Common myeloid progenitor, CD34-positive (primary cell): ENCODE data around the gene CYB5R3.

Experiments used
- CTCF ChIA-PET: fragments of 350-600 bp; sonication (Branson Sonifier 250); formaldehyde crosslinking; loops from one replicate; lab custom pipeline; 2021; ENCODE audit warnings: antibody characterized with exemption; lab: Charles Lee
- POLR2A ChIA-PET: fragments of 350-600 bp; sonication (Branson Sonifier 250); formaldehyde crosslinking; loops from one replicate; lab custom pipeline; 2021; ENCODE audit warnings: antibody characterized with exemption; lab: Charles Lee
- DNase-seq, 3 donors: peaks; one replicate each; pipeline versions ENCODE4 v3.0.0 to v3.0.0-alpha.2; 2013
- H3K27ac ChIP-seq, 2 experiments: 1 replicate in 1 of 2; 2 replicates in 1 of 2; pipeline ENCODE4 v1.7.0; 2013; ENCODE audit warnings: inconsistent platforms in 2 of 2, low read length in 2 of 2, mild to moderate bottlenecking in 2 of 2, low read depth in 1 of 2, moderate library complexity in 1 of 2; ENCODE audit not compliant: severe bottlenecking in 2 of 2, insufficient read depth in 1 of 2, poor library complexity in 1 of 2
- H3K27me3 ChIP-seq, 5 experiments: replicated peaks in 2 of 5; 1 replicate in 3 of 5; 2 replicates in 2 of 5; pipeline versions ENCODE4 v1.6.1 to v1.7.0; 2013; ENCODE audit warnings: low read length in 4 of 5, mild to moderate bottlenecking in 2 of 5, moderate library complexity in 2 of 5, inconsistent platforms in 1 of 5; ENCODE audit not compliant: insufficient read depth in 5 of 5, control insufficient read depth in 4 of 5
- H3K36me3 ChIP-seq, 4 experiments: 1 replicate in 2 of 4; 2 replicates in 2 of 4; pipeline versions ENCODE4 v1.6.1 to v1.7.0; 2013; ENCODE audit warnings: low read length in 3 of 4, control low read depth in 1 of 4, mild to moderate bottlenecking in 1 of 4; ENCODE audit not compliant: control insufficient read depth in 4 of 4, insufficient read depth in 4 of 4
- H3K4me1 ChIP-seq, 4 experiments: 1 replicate in 3 of 4; 2 replicates in 1 of 4; pipeline versions ENCODE4 v1.6.1 to v1.7.1; 2013; ENCODE audit warnings: low read length in 3 of 4, mild to moderate bottlenecking in 3 of 4, control low read depth in 1 of 4, inconsistent platforms in 1 of 4, moderate library complexity in 1 of 4; ENCODE audit not compliant: control insufficient read depth in 4 of 4, insufficient read depth in 4 of 4; ENCODE audit errors: control extremely low read depth in 1 of 4
- H3K4me3 ChIP-seq, 7 experiments: 1 replicate in 4 of 7; 2 replicates in 3 of 7; pipeline versions ENCODE4 v1.5.1 to v1.7.0; 2013; ENCODE audit warnings: mild to moderate bottlenecking in 7 of 7, low read length in 6 of 7, moderate library complexity in 6 of 7, inconsistent platforms in 2 of 7, low read depth in 2 of 7, control low read depth in 1 of 7; ENCODE audit not compliant: insufficient read depth in 4 of 7, control insufficient read depth in 1 of 7; ENCODE audit errors: extremely low read depth in 1 of 7
- H3K9me3 ChIP-seq, 5 experiments: 1 replicate in 4 of 5; 2 replicates in 1 of 5; pipeline versions ENCODE4 v1.6.1 to v1.7.1; 2013; ENCODE audit warnings: low read length in 4 of 5, mild to moderate bottlenecking in 2 of 5, inconsistent platforms in 1 of 5, low read depth in 1 of 5, moderate library complexity in 1 of 5; ENCODE audit not compliant: control insufficient read depth in 4 of 5, insufficient read depth in 2 of 5; ENCODE audit errors: control extremely low read depth in 1 of 5
- WGBS: methylation state at CpG from one replicate; pipeline ENCODE4 v1.1.5; 2013; ENCODE audit not compliant: insufficient coverage; 5-methylcytosine and 5-hydroxymethylcytosine counted together

CYB5R3 gene

DNA sequence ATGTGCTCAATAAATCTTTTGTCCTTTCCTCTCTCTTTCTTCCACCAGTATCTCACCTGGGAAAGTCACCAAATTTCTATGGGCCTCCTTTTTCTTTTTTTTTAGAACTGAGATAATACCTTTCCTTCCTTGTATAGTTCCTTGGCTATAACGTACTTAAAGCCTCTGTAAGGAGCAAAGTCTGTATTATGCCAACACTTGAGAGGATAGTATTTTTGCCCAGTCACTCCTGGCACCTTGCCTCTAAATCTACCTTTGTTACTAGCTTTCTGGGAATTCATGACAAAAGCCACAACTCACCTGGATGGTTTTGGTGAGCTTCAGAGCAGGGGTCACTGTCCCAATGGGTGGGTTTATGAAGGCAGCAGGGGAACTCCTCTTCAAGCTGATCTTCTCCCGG, 46.7 kb downstream of the CYB5R3 start:
- CTCF ChIA-PET = interaction anchor here (1.5 kb wide), 1 partner anchor 9 kb away, joined by 4 read pairs; no protein-coding TSS in a partner anchor
- WGBS = 100% methylated on average over 2 of the region's 2 CpGs
- H3K27ac ChIP-seq = no peak overlapping the region
- H3K4me3 ChIP-seq = no peak overlapping the region
- H3K36me3 ChIP-seq = peaks cover 14 to 71% (median 57%) of the 10 kb centered on the region in 4 experiments
- POLR2A ChIA-PET = interaction anchor here (1.0 kb wide), 1 partner anchor 11 kb away, joined by 3 read pairs; no protein-coding TSS in a partner anchor
- no peaks in the 10 kb centered on the region for H3K4me1 ChIP-seq
- no peak for DNase-seq
- H3K9me3 ChIP-seq = no peaks in the 10 kb centered on the region
- no peaks in the 10 kb centered on the region for H3K27me3 ChIP-seq

DNA sequence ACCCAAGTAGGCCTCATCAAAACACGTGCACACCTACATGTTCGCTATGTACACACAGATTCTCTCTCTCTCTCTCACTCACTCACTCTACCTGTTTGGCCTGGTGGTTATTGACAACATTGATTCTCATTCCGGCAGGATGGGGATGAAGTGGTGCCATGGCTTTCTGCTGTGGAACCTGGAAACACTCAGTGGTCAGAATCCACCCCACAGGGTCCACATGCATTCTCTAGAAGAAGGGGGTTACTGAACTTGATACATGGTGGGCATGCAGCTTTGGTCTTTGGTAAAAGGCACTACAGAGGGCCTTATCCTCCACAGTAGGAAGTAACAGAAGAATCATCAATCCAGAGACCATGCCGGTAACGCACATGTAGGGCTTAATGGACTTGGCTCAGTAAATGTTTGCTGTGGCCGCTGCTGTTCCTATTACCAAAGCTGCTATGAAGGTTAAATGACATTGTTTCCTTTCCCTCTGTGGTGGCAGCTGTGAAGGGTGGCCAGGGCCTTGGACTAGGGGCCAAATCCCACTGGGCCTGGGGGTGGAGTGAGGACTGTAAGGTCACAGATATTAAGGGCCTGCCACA, 47.2 kb downstream of the CYB5R3 start:
- Histone ChIP-seq H3K4me3 (no peak overlapping the region), H3K36me3 (peaks cover 14 to 76% (median 59%) of the 10 kb centered on the region in 4 experiments), H3K27me3 (no peaks in the 10 kb centered on the region), H3K27ac (no peak overlapping the region), H3K4me1 (no peaks in the 10 kb centered on the region), H3K9me3 (no peaks in the 10 kb centered on the region)
- WGBS = 95% methylated on average over 4 of the region's 6 CpGs
- no peak for DNase-seq
- CTCF ChIA-PET = interaction anchor here (1.5 kb wide), 1 partner anchor 9 kb away, joined by 4 read pairs; no protein-coding TSS in a partner anchor
- POLR2A ChIA-PET = interaction anchor here (1.0 kb wide), 1 partner anchor 10 kb away, joined by 3 read pairs; no protein-coding TSS in a partner anchor

DNA sequence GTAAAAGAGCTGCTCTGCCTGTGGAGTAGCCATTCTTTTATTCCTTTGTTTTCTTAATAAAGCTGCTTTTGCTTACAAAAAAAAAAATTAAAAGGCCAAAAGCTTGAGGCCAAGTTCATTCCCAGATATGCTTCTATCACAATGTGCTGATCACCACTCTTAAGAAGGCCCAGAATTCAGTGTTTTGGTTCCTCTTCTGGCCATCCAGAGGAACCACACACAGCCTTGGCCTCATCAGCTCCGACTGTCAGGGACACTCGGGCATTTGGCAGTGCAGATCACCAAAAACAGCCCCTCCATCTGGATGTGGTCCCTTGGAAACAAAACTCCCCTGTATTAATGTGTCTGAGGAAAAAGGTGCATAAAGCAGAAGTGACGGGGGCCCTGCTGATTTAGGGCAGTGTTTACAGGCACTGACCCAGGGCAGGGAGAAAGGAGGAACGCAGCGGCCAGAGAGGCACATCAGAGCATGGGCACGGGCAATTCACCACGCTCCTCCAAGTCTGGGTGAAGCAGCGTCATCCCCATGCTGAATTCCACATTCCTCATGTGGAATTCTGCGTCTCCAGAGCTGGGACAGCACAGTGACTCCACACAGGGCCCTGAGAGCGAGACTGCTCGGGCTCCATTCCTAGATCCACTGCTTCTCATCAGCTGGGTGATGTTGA, 52.2 kb downstream of the CYB5R3 start:
- H3K4me1 ChIP-seq = no peaks in the 10 kb centered on the region
- DNase-seq = no peak
- CTCF ChIA-PET = interaction anchor here (0.6 to 1.4 kb wide), 4 partner anchors 9 to 61 kb away, joined by 3 to 4 read pairs (median 3); no protein-coding TSS in a partner anchor
- no peak overlapping the region for H3K4me3 ChIP-seq
- no peak overlapping the region for H3K27ac ChIP-seq
- H3K36me3 ChIP-seq = peaks cover 9 to 91% (median 60%) of the 10 kb centered on the region in 4 experiments
- 97% methylated on average over 10 of the region's 11 CpGs for WGBS
- H3K27me3 ChIP-seq = no peaks in the 10 kb centered on the region
- POLR2A ChIA-PET = no interaction called here
- no peaks in the 10 kb centered on the region for H3K9me3 ChIP-seq

DNA sequence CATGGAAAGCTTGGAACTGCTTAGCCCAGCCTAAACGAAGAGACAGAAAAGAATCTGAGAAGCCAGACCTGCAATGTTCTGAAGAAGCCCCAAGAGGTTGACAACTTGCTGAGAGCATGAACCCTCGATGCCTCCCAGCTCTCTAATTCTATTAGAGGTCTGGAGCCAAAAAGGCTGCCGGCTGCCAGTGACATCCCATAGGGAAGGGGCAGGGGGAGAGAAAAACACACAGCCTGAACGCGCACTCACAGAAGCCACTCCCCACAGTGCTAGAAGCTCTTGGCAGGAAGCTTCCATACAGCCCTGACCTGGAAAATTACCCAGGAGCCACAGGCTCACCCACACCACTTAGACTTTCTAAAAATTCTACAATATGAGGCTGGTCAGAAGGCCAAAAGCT, 52.9 kb downstream of the CYB5R3 start:
- DNase-seq = no peak
- WGBS = 95% methylated on average over 5 of the region's 5 CpGs
- peaks cover 8 to 91% (median 62%) of the 10 kb centered on the region in 4 experiments for H3K36me3 ChIP-seq
- H3K9me3 ChIP-seq = no peaks in the 10 kb centered on the region
- H3K4me1 ChIP-seq = no peaks in the 10 kb centered on the region
- H3K27ac ChIP-seq = no peak overlapping the region
- no peaks in the 10 kb centered on the region for H3K27me3 ChIP-seq
- CTCF ChIA-PET = interaction anchor here (0.9 kb wide), 1 partner anchor 11 kb away, joined by 3 read pairs; no protein-coding TSS in a partner anchor
- POLR2A ChIA-PET = no interaction called here
- H3K4me3 ChIP-seq = no peak overlapping the region

DNA sequence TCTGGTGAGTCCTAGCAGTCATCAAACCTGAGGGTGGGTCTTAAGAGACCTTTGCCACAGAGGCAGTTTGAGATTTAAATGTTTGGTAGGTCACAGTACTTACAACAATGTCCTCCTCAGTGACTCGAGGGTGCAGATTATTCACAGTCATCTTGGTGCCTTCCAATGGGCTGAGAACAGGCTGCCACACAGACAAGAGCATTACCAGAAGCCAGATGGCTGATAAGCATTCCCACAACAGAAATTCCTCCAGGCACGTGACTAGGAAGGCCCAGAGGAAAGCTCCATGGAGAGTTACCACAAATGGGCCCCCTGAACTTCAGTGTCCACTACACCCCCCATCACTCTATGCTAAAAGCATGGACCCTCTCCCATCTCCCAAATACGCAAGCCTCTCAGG, 53.8 kb downstream of the CYB5R3 start:
- DNase-seq = no peak
- ChIA-PET CTCF (interaction anchor here (2.2 kb wide), 1 partner anchor 13 kb away, joined by 5 read pairs; no protein-coding TSS in a partner anchor), POLR2A (no interaction called here)
- Histone ChIP-seq H3K9me3 (no peaks in the 10 kb centered on the region), H3K36me3 (peaks cover 8 to 89% (median 62%) of the 10 kb centered on the region in 4 experiments), H3K27me3 (no peaks in the 10 kb centered on the region), H3K4me3 (no peak overlapping the region), H3K27ac (no peak overlapping the region), H3K4me1 (no peaks in the 10 kb centered on the region)
- WGBS = 95% methylated on average over 3 of the region's 3 CpGs

DNA sequence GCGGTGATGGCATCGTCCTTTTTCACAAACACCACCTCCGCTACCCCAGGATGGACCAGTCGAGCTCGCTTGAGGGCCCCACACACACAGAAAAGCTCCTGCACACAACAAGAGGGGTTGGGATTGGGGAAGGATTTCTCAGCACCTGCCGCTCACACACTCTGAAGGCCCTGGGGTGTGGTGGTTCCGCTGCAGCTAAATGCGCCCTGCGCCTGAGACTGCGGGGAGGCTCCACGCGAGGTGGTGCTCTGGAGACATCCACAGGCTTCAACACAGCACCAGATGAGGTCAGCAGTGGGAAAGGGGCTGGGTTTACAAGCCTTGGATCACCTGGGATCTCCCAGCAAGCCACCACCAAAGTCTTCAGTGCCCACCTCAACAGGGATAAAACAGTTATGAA, 57.2 kb downstream of the CYB5R3 start:
- no peak for DNase-seq
- WGBS = 96% methylated on average over 11 of the region's 12 CpGs
- Histone ChIP-seq H3K27ac (no peak overlapping the region), H3K4me3 (no peak overlapping the region), H3K4me1 (peaks cover 0 to 7% (median 0%) of the 10 kb centered on the region in 4 experiments), H3K27me3 (no peaks in the 10 kb centered on the region), H3K36me3 (peaks cover 11 to 86% (median 65%) of the 10 kb centered on the region in 4 experiments), H3K9me3 (no peaks in the 10 kb centered on the region)
- ChIA-PET POLR2A (interaction anchor here (0.7 kb wide), 1 partner anchor 11 kb away, joined by 3 read pairs; no protein-coding TSS in a partner anchor), CTCF (interaction anchor here (0.9 to 1.5 kb wide), 2 partner anchors 10 to 15 kb away, joined by 3 read pairs; no protein-coding TSS in a partner anchor)
